ENCODE measurements around the gene POLR2E.

DNA sequence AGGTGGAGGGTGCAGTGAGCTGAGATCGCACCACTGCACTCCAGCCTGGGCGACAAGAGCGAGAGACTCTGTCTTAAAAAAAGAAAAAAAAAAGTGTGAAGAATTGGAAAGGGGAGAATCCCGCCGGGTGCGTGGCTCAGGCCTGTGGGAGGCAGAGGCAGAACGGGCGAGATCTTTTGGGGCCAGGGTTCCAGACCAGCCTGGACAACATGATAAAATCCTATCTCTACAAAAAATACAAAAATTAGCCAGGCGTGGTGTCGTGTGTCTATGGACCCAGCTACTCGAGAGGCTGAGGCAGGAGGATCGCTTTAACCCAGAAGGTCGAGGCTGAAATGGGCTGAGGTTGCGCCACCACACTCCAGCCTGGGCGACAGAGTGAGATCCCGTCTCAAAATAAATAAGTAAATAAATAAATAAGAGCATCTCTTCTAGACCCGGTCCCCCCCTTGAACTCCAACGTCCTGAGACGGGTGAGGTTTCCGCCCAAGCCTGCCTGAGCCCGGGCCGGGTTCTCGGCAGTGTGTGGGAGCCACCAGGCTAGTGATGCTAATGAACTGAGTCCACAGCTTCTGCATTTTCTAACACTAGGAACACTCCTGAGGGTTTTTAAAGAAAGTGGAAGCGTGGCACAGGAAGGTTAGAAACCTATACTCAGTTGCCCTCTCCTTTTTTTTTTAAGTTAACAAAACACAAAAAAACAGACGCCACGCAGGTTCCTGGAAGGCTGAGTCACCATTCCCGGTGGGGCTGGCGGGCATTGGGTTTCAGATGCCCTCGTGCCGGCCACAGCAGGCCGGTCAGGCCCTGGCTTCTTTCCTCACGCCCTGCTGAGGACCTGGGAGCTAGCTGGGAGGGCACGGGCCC is 30.7 kb upstream of the POLR2E start:
- TF ChIP-seq YY1 (IDR thresholded peaks at IDR 0.05) (no peak), GABPA (IDR thresholded peaks at IDR 0.05 in 1 of 2, conservative IDR thresholded peaks at IDR 0.05 in 1 of 2) (no peak), JUND (IDR thresholded peaks at IDR 0.05) (no peak), REST (IDR thresholded peaks at IDR 0.05) (no peak), RAD21 (IDR thresholded peaks at IDR 0.05) (no peak), NR2F2 (IDR thresholded peaks at IDR 0.05) (no peak), SP1 (IDR thresholded peaks at IDR 0.05) (no peak), TAF1 (conservative IDR thresholded peaks at IDR 0.05) (no peak), HNF4G (IDR thresholded peaks at IDR 0.05) (no peak), HNF4A (conservative IDR thresholded peaks at IDR 0.05) (no peak)
- TF ChIP-seq, protein P1, sequence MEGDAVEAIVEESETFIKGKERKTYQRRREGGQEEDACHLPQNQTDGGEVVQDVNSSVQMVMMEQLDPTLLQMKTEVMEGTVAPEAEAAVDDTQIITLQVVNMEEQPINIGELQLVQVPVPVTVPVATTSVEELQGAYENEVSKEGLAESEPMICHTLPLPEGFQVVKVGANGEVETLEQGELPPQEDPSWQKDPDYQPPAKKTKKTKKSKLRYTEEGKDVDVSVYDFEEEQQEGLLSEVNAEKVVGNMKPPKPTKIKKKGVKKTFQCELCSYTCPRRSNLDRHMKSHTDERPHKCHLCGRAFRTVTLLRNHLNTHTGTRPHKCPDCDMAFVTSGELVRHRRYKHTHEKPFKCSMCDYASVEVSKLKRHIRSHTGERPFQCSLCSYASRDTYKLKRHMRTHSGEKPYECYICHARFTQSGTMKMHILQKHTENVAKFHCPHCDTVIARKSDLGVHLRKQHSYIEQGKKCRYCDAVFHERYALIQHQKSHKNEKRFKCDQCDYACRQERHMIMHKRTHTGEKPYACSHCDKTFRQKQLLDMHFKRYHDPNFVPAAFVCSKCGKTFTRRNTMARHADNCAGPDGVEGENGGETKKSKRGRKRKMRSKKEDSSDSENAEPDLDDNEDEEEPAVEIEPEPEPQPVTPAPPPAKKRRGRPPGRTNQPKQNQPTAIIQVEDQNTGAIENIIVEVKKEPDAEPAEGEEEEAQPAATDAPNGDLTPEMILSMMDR (IDR thresholded peaks at IDR 0.05; ENCODE audit: low read depth, low read length, missing input control) = no peak
- TF ChIP-seq, protein P2, sequence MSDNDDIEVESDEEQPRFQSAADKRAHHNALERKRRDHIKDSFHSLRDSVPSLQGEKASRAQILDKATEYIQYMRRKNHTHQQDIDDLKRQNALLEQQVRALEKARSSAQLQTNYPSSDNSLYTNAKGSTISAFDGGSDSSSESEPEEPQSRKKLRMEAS (IDR thresholded peaks at IDR 0.05) = no peak
- TF ChIP-seq, protein P3, sequence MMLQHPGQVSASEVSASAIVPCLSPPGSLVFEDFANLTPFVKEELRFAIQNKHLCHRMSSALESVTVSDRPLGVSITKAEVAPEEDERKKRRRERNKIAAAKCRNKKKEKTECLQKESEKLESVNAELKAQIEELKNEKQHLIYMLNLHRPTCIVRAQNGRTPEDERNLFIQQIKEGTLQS (IDR thresholded peaks at IDR 0.05) = no peak
- TF ChIP-seq, protein P4, sequence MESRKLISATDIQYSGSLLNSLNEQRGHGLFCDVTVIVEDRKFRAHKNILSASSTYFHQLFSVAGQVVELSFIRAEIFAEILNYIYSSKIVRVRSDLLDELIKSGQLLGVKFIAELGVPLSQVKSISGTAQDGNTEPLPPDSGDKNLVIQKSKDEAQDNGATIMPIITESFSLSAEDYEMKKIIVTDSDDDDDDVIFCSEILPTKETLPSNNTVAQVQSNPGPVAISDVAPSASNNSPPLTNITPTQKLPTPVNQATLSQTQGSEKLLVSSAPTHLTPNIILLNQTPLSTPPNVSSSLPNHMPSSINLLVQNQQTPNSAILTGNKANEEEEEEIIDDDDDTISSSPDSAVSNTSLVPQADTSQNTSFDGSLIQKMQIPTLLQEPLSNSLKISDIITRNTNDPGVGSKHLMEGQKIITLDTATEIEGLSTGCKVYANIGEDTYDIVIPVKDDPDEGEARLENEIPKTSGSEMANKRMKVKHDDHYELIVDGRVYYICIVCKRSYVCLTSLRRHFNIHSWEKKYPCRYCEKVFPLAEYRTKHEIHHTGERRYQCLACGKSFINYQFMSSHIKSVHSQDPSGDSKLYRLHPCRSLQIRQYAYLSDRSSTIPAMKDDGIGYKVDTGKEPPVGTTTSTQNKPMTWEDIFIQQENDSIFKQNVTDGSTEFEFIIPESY (IDR thresholded peaks at IDR 0.05) = no peak
